Nephron (organoid): ENCODE results near the gene ZC3H12C.
A peak's percentile ranks its signal among the peaks of the same experiment; 100 is the strongest.

Experiments used
- H3K27ac Mint-ChIP-seq, 3 experiments: 2 replicates each; pipeline ENCODE4 v1.8.0; 2020; ENCODE audit warnings: mixed read lengths in 3 of 3, mild to moderate bottlenecking in 2 of 3, moderate library complexity in 1 of 3
- H3K27me3 Mint-ChIP-seq: 2 replicates; pipeline ENCODE4 v1.8.0; 2021; ENCODE audit warnings: low read depth, mild to moderate bottlenecking, moderate library complexity, mixed read lengths
- H3K36me3 Mint-ChIP-seq: 2 replicates; pipeline ENCODE4 v1.8.0; 2020; ENCODE audit warnings: low read depth, mixed read lengths
- H3K4me1 Mint-ChIP-seq: 2 replicates; pipeline ENCODE4 v1.8.0; 2020; ENCODE audit warnings: mixed read lengths
- H3K4me3 Mint-ChIP-seq, 3 experiments: 2 replicates each; pipeline ENCODE4 v1.8.0; 2020; ENCODE audit warnings: mild to moderate bottlenecking in 3 of 3, mixed read lengths in 3 of 3, moderate library complexity in 2 of 3
- H3K9me3 Mint-ChIP-seq: 2 replicates; pipeline ENCODE4 v1.8.0; 2020; ENCODE audit warnings: mixed read lengths
- CTCF ChIP-seq, 3 experiments: fragments of 200-600 bp; sonication (generic); IDR thresholded peaks; one replicate each; pipeline ENCODE4 v1.5.0; 2021; ENCODE audit warnings: antibody characterized with exemption in 3 of 3; ENCODE audit not compliant: unreplicated experiment in 3 of 3

Gene ZC3H12C

DNA sequence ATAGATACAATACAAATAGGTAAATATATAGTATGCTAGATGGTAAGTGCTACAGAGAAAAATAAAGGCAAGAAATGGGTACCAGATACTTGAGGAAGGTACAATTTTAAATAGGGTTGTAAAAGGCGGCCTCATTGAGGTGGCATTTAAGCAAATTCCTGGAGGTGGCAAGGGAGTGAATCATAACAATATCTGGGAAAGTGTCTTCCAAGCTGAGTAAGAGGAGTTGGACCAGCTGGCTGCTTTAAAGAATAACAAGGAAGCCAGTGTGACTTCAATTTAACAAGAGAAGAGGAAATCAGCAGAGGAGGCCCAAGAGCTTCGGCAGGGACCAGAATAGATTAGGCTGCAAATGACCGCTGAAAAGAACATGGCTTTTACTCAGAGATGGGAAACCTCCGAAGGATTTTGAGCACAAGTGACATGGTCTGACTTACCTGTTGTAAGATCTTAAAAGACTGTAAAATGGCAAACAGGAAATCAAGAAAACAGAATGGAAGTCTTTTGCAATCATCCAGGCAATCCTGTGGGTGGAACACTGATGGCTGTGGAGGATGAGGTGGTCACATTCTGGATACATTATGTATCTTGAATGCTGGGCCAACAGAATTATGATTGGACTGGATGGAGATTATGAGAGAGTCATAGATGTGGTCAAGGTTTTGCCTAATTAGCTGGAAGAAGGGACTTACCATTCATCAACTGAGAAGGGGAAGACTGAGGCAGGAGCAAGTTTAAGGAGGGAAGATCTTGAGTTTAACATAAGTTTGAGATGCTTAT lies 126.0 kb downstream of the ZC3H12C start:
- TF ChIP-seq CTCF (IDR thresholded peaks at IDR 0.05; ENCODE audit: unreplicated experiment in 3 of 3) = no peak
- H3K4me3 Mint-ChIP-seq = no peak overlapping the region
- peaks cover 27% of the 10 kb centered on the region for H3K36me3 Mint-ChIP-seq
- peaks cover 4% of the 10 kb centered on the region for H3K9me3 Mint-ChIP-seq
- H3K27me3 Mint-ChIP-seq = no peaks in the 10 kb centered on the region
- peak overlapping the region in 2 of 3 experiments; percentile 15 to 76 for H3K27ac Mint-ChIP-seq
- H3K4me1 Mint-ChIP-seq = no peaks in the 10 kb centered on the region
